GM19023 (cell line): ENCODE measurements around the gene FAM43A.

Experiments used
- ATAC-seq: cut with Tn5 transposase; IDR thresholded peaks from one replicate; pipeline ENCODE4 v1.9.1; 2021; ENCODE audit warnings: mild to moderate bottlenecking, moderate library complexity; ENCODE audit not compliant: unreplicated experiment

FAM43A gene

DNA sequence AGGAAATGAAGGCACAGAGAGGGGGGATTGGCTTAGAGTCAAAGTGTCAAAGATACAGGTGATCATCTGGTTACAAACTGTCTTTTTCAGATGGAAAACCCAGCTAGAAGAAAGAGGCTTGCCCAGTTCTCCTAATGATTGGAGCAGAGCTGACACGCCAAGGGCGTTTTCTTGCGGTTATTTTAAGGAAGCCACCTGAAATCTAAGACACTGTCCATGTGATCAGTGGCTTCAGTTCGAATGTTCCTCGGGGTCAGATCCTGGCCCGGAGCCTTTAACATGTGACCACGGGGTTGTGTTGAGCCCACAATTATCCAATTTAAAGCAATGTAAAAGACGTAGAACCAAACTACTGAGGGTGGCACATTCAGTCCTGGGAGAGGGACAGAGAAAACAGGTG, 19.5 kb downstream of the FAM43A start:
- ATAC-seq = no peak

- no peak for ATAC-seq
Measured at GRCh38 chr3:194705761-194706160, 20.1 kb downstream of the FAM43A start.

GRCh38 chr3:194707147-194707540, 21.5 kb downstream of the FAM43A start:
- ATAC-seq = no peak

GRCh38 chr3:194711286-194711685, 25.6 kb downstream of the FAM43A start:
- no peak for ATAC-seq

DNA sequence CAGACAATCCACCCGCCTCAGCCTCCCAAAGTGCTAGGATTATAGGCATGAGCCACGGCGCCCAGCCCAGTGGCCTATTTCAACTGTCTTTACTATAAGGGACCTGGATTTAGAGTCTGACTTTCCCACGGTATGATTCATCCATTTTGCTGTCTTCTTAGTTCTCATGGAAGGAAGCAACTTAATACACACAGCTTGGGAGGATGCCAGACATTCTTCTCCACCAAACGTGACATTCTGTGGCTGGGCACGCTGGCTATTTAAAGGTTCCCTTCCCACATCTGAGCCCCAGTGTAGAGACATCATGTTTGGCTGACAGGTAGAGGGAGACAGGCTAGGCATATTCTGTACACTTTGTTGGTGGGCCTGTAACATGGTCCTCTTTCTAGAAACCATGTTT, 26.2 kb downstream of the FAM43A start:
- ATAC-seq = no peak

GRCh38 chr3:194713299-194714136, 27.8 kb downstream of the FAM43A start:
- ATAC-seq = no peak

GRCh38 chr3:194714137-194714455, 28.4 kb downstream of the FAM43A start:
- no peak for ATAC-seq

- ATAC-seq = no peak
Measured at GRCh38 chr3:194714564-194714963, 28.9 kb downstream of the FAM43A start.

- no peak for ATAC-seq
Measured at GRCh38 chr3:194715022-194715800, 29.5 kb downstream of the FAM43A start.

DNA sequence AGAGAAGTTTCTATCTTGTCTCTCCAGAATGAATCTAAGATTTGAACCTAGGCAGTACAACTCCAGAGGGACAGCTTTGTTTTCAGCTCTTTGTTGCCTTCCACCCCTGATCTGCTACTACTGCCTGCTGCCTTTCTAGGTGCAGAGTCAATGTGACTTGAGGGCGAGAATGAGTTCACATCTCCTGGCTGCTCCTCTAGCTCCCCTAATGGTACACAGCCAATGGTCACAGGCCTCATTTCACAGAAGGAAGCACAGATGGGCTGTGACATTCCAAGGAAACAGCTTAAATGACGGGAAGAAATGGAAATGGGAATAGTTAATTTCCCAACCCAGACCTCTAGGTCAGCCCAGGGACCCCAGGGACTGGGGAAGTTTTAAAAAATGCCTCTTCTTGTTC, 32.4 kb downstream of the FAM43A start:
- no peak for ATAC-seq

DNA sequence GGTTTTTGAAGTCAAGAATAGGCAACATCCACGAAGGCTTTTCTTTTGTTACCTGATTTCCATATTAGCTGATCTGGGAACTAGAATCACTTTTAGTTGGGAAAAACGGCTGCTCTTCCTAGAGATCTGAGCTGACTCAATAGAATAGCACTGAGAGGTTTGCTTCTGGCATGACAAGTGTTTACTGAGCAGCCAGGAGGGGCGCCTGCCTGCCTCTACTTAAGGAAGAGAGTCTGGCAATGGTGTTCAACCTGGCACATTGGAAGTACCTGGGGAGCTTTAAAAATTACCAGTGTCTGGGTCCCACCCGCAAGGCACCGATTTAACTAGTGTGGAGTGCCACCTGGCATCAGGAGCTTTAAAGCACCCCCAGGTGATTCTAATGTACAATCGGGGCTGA, 34.4 kb downstream of the FAM43A start:
- no peak for ATAC-seq

DNA sequence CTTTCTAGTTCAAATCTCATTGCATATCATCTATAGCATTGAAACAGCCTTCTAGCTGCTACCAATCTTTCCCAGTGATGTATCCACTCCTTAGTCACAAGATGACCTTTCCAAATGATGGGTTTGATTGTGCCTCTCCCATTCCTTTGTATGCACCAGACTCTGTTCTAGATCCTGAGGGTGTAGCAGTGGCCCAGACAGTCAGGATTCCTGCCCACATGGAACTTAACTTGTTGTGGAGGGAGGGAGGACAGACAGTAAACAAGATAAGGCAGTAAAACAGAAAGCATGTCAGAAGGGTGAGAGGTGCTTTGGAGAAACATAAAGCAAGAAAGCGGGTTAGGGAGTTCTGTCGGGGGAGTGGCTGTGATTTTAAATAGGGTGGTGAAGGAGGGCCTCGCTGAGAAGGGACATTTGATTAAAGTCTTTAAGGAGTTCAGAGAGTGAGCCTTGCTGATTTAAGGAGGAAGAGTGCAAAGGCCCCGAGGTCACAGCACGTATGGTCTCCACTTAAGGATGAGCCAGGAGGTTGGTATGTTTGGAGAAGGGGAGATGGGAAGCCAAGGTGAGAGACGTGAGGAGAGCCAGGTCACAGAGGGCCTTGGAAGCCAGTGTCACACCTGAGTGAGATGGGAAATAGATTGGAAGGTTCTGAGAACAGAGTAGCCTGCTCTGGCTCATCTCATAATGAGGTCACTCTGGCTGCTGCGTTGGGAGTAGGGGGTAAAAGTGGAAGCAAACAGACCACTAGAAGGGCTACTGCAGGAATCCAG, 38.3 kb downstream of the FAM43A start:
- ATAC-seq = no peak

GRCh38 chr3:194725346-194725745, 39.7 kb downstream of the FAM43A start:
- no peak for ATAC-seq

DNA sequence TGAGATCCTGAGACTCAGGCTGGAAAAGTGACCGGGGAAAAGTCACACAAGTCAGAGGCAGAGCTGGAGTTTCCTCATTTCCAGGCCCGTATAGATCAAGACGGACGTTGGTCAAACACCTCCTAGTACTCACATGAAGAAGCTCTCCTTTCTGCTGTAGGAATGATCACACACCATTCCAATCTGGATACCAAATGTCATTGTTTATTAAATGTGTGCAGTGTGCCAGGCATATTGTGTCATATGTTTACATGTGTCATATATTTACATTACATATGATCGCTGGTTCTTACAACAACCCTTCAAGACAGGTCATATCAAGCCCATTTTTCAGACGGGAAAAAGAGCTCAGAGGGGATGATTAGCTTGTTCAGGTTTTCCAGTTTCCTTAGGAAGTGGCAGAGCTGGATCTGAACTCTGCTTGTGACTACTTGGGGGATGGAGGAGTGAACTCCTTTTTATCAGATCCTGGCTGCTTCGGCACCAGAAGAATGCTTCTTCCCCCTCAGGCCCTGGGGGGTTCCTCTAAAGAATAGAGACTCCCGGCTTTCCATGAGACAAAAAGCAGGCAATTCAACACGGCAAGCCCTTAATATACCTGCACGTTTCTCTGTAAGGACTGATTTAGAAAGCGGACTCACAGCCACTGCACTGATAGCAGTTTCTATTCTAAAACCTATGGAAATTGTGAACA, 41.9 kb downstream of the FAM43A start:
- ATAC-seq = no peak

GRCh38 chr3:194728986-194729385, 43.3 kb downstream of the FAM43A start:
- ATAC-seq = no peak

- ATAC-seq = no peak
Measured at GRCh38 chr3:194730365-194730764, 44.7 kb downstream of the FAM43A start.

DNA sequence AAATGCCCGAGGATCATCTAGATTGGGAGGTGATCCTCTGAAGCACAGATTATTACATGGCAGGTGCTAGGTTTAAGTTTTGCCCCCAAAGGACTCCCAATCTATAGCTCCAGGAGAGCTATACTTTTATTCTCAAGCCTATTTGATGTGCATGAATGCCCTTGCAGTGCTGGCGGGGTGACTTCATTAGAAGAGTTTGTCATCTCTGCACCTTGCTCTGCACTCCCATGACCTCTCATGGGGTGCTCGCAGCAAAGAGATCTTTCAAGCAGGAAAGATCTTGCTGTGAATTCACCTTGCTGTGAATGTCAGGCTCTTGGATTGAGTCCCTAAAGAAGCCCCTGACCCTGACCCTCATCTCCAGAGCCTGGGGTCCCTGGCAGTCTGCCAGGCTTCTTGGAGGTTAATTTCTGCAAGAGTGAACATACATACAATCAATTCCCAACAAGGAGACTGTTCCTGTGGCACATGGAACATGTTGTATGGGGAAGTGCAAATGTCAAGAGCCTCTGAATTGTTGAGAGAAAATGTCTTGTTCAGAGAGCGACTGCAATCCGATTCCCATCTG, 45.9 kb downstream of the FAM43A start:
- ATAC-seq = no peak

- ATAC-seq = no peak
Measured at GRCh38 chr3:194732617-194733016, 46.9 kb downstream of the FAM43A start.

DNA sequence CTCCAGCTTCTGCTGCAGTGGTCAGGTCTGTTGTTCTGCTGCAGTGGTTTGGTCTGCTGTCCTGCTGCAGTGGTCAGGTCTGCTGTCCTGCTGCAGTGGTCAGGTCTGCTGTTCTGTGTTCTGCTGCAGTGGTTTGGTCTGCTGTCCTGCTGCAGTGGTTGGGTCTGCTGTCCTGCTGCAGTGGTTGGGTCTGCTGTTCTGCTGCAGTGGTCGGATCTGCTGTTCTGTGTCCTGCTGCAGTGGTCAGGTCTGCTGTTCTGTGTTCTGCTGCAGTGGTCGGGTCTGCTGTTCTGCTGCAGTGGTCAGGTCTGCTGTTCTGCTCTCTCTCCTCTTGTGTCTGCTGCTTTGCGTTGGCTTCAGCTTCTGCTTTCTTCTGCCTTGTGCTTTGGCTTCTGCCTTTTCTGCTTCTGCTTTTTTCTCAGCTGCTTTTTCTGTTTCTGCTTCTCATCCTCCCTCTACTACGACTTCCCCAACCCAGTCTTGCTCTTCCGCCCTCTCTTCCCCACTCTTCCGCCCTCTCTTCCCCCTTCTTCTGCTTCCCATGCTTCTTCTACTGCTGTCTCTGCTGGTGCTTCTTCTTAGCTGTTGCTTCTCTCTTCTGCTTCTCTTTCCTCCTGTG, 50.7 kb downstream of the FAM43A start:
- ATAC-seq = no peak

DNA sequence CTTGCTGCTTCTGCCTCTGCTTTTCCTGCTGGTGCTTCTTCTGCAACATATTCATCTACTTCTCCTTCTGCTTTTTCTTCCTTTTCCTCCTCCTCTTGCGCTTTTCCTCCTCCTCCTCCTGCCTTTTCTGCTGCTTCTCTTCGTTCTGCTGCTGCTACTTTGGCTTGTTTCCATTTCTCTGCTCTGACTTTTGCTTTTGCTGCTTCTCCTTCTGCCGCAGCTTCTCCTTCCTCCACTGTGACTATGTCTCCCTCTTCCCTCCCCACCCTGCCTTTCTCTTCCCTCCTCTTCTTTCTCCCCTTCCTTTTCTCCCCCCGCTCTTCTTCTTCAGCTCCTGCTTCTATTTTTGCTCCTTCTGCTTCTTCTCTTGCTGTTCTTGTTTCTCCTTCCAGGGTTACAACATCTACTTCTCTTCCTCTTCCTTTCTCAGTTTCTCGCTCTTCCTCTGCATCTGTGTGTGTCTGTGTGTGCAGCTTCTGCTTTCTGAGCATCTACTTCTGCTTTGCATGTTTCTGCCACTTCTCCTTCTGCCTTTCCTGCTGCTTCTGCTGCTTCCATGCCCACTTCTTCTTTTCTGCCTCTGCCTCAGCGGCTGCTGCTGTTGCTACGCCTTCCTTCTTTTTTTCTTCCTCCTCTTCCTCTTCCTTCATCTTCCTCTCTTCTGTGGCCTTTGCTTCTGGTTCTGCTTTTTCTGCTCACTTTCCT, 51.4 kb downstream of the FAM43A start:
- ATAC-seq = no peak
